Duodenal mucosa (tissue), 2 donors: ENCODE results near the gene TRPM8.

Source experiments
- H3K27ac ChIP-seq: one replicate; pipeline ENCODE4 v1.7.0; 2013; ENCODE audit warnings: low read depth, low read length
- H3K27me3 ChIP-seq, 2 donors: one replicate each; pipeline ENCODE4 v1.7.0; 2013; ENCODE audit warnings: low read length in 2 of 2, control low read depth in 1 of 2; ENCODE audit not compliant: insufficient read depth in 2 of 2, control insufficient read depth in 1 of 2
- H3K36me3 ChIP-seq, 2 donors: one replicate each; pipeline ENCODE4 v1.7.0; 2013; ENCODE audit warnings: low read length in 2 of 2, control low read depth in 1 of 2; ENCODE audit not compliant: insufficient read depth in 2 of 2, control insufficient read depth in 1 of 2
- H3K4me1 ChIP-seq, 2 donors: one replicate each; pipeline ENCODE4 v1.7.0; 2013; ENCODE audit warnings: low read length in 2 of 2, control low read depth in 1 of 2; ENCODE audit not compliant: insufficient read depth in 2 of 2, control insufficient read depth in 1 of 2
- H3K4me3 ChIP-seq, 2 donors: one replicate each; pipeline ENCODE4 v1.7.0; 2013; ENCODE audit warnings: low read length in 2 of 2, low read depth in 1 of 2
- H3K9ac ChIP-seq, 2 donors: one replicate each; pipeline ENCODE4 v1.7.0; 2013; ENCODE audit warnings: low read length in 2 of 2, low read depth in 1 of 2
- H3K9me3 ChIP-seq, 2 donors: one replicate each; pipeline ENCODE4 v1.7.0; 2013; ENCODE audit warnings: low read length in 2 of 2, control low read depth in 1 of 2; ENCODE audit not compliant: control insufficient read depth in 1 of 2

Gene TRPM8

GRCh38 chr2:234050455-234051135 is 133.4 kb downstream of the TRPM8 start, which contains the start of gene SPP2:
Gene SPP2 (plus strand): TSS chr2:234050702. CDS start chr2:234050787, 85 bp downstream.
- Histone ChIP-seq H3K9ac (no peak within 1 kb of the TSS), H3K9me3 (no peaks in the 10 kb centered on the region), H3K4me3 (no peak within 1 kb of the TSS), H3K36me3 (no peaks in the 10 kb centered on the region), H3K27me3 (peaks cover 0 to 15% of the 10 kb centered on the region in 2 donors), H3K27ac (no peak within 1 kb of the TSS), H3K4me1 (no peaks in the 10 kb centered on the region)

- Histone ChIP-seq H3K27me3 (peaks cover 0 to 14% of the 10 kb centered on the region in 2 donors), H3K9me3 (no peaks in the 10 kb centered on the region), H3K4me3 (no peak overlapping the region), H3K36me3 (no peaks in the 10 kb centered on the region), H3K9ac (no peak overlapping the region), H3K4me1 (no peaks in the 10 kb centered on the region), H3K27ac (no peak overlapping the region)
These were observed 134.3 kb downstream of the TRPM8 start for GRCh38 chr2:234051374-234052070.

- no peaks in the 10 kb centered on the region for H3K36me3 ChIP-seq
- no peak overlapping the region for H3K9ac ChIP-seq
- H3K4me1 ChIP-seq = no peaks in the 10 kb centered on the region
- H3K27me3 ChIP-seq = no peaks in the 10 kb centered on the region
- H3K27ac ChIP-seq = no peak overlapping the region
- H3K9me3 ChIP-seq = no peaks in the 10 kb centered on the region
- no peak overlapping the region for H3K4me3 ChIP-seq
These were observed 141.7 kb downstream of the TRPM8 start for GRCh38 chr2:234058881-234059280.

- Histone ChIP-seq H3K4me3 (no peak overlapping the region), H3K9ac (no peak overlapping the region), H3K27me3 (no peaks in the 10 kb centered on the region), H3K9me3 (no peaks in the 10 kb centered on the region), H3K4me1 (no peaks in the 10 kb centered on the region), H3K36me3 (no peaks in the 10 kb centered on the region), H3K27ac (no peak overlapping the region)
These were observed 143.1 kb downstream of the TRPM8 start for GRCh38 chr2:234060236-234060635.

GRCh38 chr2:234061624-234062257 is 144.6 kb downstream of the TRPM8 start:
- H3K4me1 ChIP-seq = no peaks in the 10 kb centered on the region

GRCh38 chr2:234066587-234066986 is 149.4 kb downstream of the TRPM8 start:
- Histone ChIP-seq H3K4me1 (no peaks in the 10 kb centered on the region), H3K9me3 (no peaks in the 10 kb centered on the region), H3K4me3 (no peak overlapping the region), H3K9ac (no peak overlapping the region), H3K27ac (no peak overlapping the region), H3K36me3 (no peaks in the 10 kb centered on the region), H3K27me3 (no peaks in the 10 kb centered on the region)

More at GRCh38 chr2:234061624-234062257, 144.6 kb downstream of the TRPM8 start:
- H3K27ac ChIP-seq = no peak overlapping the region
- no peaks in the 10 kb centered on the region for H3K9me3 ChIP-seq
- no peaks in the 10 kb centered on the region for H3K27me3 ChIP-seq
- H3K36me3 ChIP-seq = no peaks in the 10 kb centered on the region
- H3K9ac ChIP-seq = no peak overlapping the region
- H3K4me3 ChIP-seq = no peak overlapping the region
